ENCODE results near the gene SERPINE3.

Gene SERPINE3

DNA sequence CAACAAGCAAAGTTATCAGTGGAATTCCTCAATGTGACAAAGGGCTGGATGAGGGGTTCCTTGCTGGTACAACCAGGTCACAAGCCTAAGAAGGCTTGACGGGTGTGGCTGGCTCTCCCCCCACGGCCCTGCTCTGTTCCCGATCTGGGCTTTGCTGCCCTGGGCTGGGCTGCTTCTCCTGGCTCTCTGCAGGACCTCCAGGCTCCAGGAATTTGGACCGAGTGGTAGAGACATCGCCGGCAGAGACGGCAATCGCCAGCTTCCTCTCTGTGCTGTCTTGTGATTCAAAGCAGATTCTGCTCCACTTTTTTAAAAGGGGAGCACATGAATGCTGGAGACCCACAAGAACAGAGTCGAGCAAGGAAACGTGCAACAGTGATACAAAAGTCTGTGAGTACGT is at the start of gene SERPINE3:
SERPINE3 (plus strand) TSS at position 338 of the 400 bp plus-strand sequence. CDS start 1,401 bp downstream, outside the sequence.
- Histone ChIP-seq H3K36me3 (ENCODE audit: control insufficient read depth, low read depth, low read length) (no peaks in the 10 kb centered on the region), H3K9ac (ENCODE audit: low read length) (no peak within 1 kb of the TSS), H3K9me3 (ENCODE audit: control insufficient read depth, low read depth, low read length) (no peaks in the 10 kb centered on the region), H3K27me3 (ENCODE audit: control insufficient read depth, insufficient read depth, low read length) (no peaks in the 10 kb centered on the region), H3K4me3 (ENCODE audit: low read length) (no peak within 1 kb of the TSS), H3K27ac (ENCODE audit: low read length) (no peak within 1 kb of the TSS), H3K4me1 (ENCODE audit: control insufficient read depth, low read depth, low read length) (peaks cover 5% of the 10 kb centered on the region)

DNA sequence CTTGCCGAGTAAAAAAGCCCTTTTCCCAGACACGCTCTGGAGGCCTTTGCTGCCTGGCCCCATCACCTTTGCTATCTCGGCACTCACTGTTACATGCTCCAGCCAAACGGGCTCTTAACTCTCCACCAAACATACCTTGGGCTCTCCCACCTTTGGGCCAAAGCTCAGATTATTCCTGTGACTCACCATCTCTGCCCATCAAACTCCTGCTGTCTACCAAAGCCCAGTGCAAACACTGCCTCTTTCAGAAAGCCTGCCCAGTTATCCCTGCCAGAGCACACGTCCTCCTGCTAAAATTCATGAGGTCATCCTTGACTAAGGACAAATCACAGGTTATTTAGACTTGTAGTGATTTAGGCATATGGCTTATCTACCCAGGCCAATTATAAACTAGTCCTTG is 48.1 kb upstream of the SERPINE3 start:
- H3K9ac ChIP-seq (ENCODE audit: low read length), result no peak overlapping the region
- peaks cover 12% of the 10 kb centered on the region for H3K4me1 ChIP-seq (ENCODE audit: control insufficient read depth, low read depth, low read length)
- H3K27ac ChIP-seq (ENCODE audit: low read length), result no peak overlapping the region
- no peak overlapping the region for H3K4me3 ChIP-seq (ENCODE audit: low read length)
- H3K36me3 ChIP-seq (ENCODE audit: control insufficient read depth, low read depth, low read length), result no peaks in the 10 kb centered on the region
- H3K9me3 ChIP-seq (ENCODE audit: control insufficient read depth, low read depth, low read length), result no peaks in the 10 kb centered on the region
- no peaks in the 10 kb centered on the region for H3K27me3 ChIP-seq (ENCODE audit: control insufficient read depth, insufficient read depth, low read length)

DNA sequence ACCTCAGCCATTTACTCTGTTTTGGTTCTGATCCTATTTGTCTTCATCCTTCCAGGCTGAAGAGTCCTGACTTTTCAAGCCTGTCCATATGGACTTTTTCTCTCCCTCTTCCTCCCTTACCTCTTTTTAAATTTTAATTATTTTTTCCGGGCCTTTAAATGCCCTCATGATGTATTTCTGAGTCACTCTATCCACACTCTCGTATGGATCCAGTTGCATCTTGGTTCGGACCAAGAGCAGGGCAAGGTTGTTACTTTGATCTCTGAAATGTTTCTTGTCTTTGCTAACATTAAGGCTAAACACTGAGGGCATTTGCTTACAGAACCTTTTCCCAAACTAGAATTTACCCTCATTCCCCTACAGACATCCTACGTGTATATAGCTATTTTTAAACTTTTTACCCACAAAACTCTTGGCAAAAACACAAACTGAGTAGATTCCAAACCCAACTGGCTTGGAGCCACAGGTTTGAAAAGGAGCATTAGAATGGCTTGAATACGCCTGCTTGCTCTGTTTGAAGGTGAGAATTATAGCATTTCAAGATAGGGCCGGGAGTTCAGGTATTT is 47.4 kb upstream of the SERPINE3 start:
- no peak overlapping the region for H3K9ac ChIP-seq (ENCODE audit: low read length)
- H3K4me1 ChIP-seq (ENCODE audit: control insufficient read depth, low read depth, low read length), result peaks cover 16% of the 10 kb centered on the region
- no peaks in the 10 kb centered on the region for H3K36me3 ChIP-seq (ENCODE audit: control insufficient read depth, low read depth, low read length)
- H3K27ac ChIP-seq (ENCODE audit: low read length), result no peak overlapping the region
- no peaks in the 10 kb centered on the region for H3K27me3 ChIP-seq (ENCODE audit: control insufficient read depth, insufficient read depth, low read length)
- H3K4me3 ChIP-seq (ENCODE audit: low read length), result no peak overlapping the region
- no peaks in the 10 kb centered on the region for H3K9me3 ChIP-seq (ENCODE audit: control insufficient read depth, low read depth, low read length)

DNA sequence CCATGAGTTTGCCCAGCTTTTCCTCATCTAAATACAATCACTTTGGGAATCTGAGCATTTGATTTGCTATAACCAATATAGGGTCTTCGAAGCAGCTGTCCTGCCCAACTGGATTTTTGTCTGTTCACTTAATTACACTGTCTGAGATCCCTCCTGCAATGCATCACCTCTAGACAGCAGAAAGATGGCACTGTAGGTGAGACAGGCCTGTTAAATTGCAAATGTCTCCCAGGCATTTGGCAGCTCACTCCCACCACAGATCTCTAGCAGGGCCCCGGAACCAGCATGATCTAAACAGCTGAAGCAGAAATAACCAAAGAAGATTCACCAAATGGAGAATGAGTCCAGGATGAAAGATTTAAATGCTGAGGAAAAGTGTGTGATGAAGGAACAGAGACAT is 41.9 kb upstream of the SERPINE3 start:
- H3K27me3 ChIP-seq (ENCODE audit: control insufficient read depth, insufficient read depth, low read length), result no peaks in the 10 kb centered on the region
- no peaks in the 10 kb centered on the region for H3K36me3 ChIP-seq (ENCODE audit: control insufficient read depth, low read depth, low read length)
- H3K4me3 ChIP-seq (ENCODE audit: low read length), result no peak overlapping the region
- no peak overlapping the region for H3K27ac ChIP-seq (ENCODE audit: low read length)
- no peak overlapping the region for H3K9ac ChIP-seq (ENCODE audit: low read length)
- H3K9me3 ChIP-seq (ENCODE audit: control insufficient read depth, low read depth, low read length), result no peaks in the 10 kb centered on the region
- H3K4me1 ChIP-seq (ENCODE audit: control insufficient read depth, low read depth, low read length), result peaks cover 16% of the 10 kb centered on the region

DNA sequence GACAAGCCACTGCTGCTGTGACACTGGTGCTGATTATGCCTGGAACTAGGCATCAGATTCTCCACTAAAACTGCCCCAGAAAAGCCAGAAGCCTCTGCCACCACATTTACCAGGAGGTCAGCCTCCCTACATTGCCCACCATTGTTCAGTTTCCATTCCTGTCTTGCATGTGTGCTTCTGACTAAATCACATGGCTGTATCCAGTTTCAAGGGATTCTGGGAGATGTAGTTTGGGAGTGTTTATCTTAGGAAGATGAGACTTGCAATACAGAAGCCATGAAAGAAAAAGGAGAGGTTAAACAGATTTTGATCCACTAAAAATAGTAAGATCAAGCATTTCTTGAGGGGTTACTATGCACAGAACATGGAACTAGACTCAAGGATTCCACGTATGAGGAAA is 40.7 kb upstream of the SERPINE3 start:
- H3K4me1 ChIP-seq (ENCODE audit: control insufficient read depth, low read depth, low read length), result peaks cover 28% of the 10 kb centered on the region
- H3K9me3 ChIP-seq (ENCODE audit: control insufficient read depth, low read depth, low read length), result no peaks in the 10 kb centered on the region
- no peak overlapping the region for H3K9ac ChIP-seq (ENCODE audit: low read length)
- no peaks in the 10 kb centered on the region for H3K36me3 ChIP-seq (ENCODE audit: control insufficient read depth, low read depth, low read length)
- H3K27me3 ChIP-seq (ENCODE audit: control insufficient read depth, insufficient read depth, low read length), result no peaks in the 10 kb centered on the region
- no peak overlapping the region for H3K4me3 ChIP-seq (ENCODE audit: low read length)
- H3K27ac ChIP-seq (ENCODE audit: low read length), result no peak overlapping the region

DNA sequence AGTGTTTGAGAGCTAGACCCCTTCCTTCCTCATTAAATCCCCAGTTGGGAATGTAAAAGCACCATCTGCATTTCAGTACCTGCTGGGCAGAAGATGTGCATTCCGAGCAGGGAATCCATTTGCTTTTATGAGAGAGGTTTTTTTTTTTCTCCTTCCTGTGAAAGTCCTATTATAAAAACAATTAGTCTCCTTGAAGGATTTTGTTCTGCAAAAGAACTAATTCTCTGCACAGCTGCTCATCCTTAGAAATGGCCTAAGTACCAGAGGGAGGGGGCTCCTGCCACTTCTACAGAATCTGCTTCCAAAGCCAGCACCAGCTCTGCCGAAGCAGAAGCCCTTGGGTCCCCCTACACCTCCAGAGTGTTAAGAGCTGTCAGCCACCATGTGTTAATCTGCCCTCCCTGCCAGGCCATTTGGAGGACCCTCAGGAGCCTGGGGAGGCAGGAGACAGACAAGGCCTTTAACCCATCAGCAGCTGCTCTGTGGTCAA is 36.4 kb upstream of the SERPINE3 start:
- Histone ChIP-seq H3K4me1 (ENCODE audit: control insufficient read depth, low read depth, low read length) (peaks cover 36% of the 10 kb centered on the region), H3K4me3 (ENCODE audit: low read length) (peak overlapping the region; percentile 28), H3K36me3 (ENCODE audit: control insufficient read depth, low read depth, low read length) (no peaks in the 10 kb centered on the region), H3K27ac (ENCODE audit: low read length) (peak overlapping the region; percentile 76), H3K9ac (ENCODE audit: low read length) (no peak overlapping the region), H3K9me3 (ENCODE audit: control insufficient read depth, low read depth, low read length) (no peaks in the 10 kb centered on the region), H3K27me3 (ENCODE audit: control insufficient read depth, insufficient read depth, low read length) (no peaks in the 10 kb centered on the region)

DNA sequence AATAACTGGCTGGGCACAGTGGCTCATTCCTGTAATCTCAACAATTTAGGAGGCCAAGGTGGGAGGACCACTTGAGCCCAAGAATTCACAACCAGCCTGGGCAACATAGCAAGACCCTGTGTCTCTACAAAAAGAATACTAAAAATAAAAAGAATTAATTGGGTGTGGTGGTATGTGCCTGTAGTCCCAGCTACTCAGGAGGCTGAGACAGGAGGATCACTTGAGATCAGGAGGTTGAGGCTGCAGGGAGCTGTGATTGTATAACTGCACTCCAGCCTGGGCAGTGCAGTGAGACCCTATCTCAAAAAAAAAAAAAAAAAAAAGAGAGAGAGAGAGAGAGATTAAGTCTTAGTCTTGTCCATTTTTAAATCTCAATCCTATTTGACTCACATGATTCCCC is 35.6 kb upstream of the SERPINE3 start:
- Histone ChIP-seq H3K27me3 (ENCODE audit: control insufficient read depth, insufficient read depth, low read length) (no peaks in the 10 kb centered on the region), H3K9ac (ENCODE audit: low read length) (no peak overlapping the region), H3K27ac (ENCODE audit: low read length) (peak overlapping the region; percentile 76), H3K9me3 (ENCODE audit: control insufficient read depth, low read depth, low read length) (no peaks in the 10 kb centered on the region), H3K36me3 (ENCODE audit: control insufficient read depth, low read depth, low read length) (no peaks in the 10 kb centered on the region), H3K4me1 (ENCODE audit: control insufficient read depth, low read depth, low read length) (peaks cover 40% of the 10 kb centered on the region), H3K4me3 (ENCODE audit: low read length) (no peak overlapping the region)

DNA sequence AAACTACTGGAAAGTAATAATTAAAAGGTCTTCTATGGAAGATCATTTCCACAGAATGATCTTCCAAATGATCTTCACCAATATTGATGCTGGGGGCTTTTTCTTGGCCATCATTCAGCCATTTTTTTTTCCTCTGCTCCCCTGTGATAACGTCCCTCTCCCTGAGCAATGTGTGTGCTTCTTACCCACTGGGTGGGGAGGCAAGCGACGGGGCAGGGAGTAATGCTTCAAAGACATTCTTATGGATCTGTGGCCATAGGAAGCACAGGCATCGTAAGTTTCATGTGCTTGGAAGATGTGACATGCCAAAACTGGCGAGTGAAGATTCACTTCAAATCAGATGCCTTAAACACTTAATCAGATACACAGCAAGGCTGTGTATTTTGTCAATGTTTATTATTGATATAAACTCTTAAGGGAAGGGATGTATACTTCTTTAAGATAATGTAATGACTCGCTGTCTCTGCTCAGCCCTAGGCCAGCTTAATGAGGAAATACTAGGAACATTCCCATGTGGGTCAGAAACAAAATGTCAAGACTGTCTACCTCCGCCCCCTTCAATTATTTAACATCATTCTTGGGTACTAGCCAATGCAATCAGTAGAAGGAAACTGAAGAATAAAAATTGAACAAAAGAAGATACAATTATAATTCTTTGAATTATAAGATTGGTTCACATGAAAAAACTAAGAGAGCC is 34.1 kb upstream of the SERPINE3 start:
- Histone ChIP-seq H3K36me3 (ENCODE audit: control insufficient read depth, low read depth, low read length) (no peaks in the 10 kb centered on the region), H3K27ac (ENCODE audit: low read length) (peak overlapping the region; percentile 76), H3K4me1 (ENCODE audit: control insufficient read depth, low read depth, low read length) (peaks cover 45% of the 10 kb centered on the region), H3K4me3 (ENCODE audit: low read length) (no peak overlapping the region), H3K9ac (ENCODE audit: low read length) (peak overlapping the region; percentile 3), H3K9me3 (ENCODE audit: control insufficient read depth, low read depth, low read length) (no peaks in the 10 kb centered on the region), H3K27me3 (ENCODE audit: control insufficient read depth, insufficient read depth, low read length) (no peaks in the 10 kb centered on the region)

DNA sequence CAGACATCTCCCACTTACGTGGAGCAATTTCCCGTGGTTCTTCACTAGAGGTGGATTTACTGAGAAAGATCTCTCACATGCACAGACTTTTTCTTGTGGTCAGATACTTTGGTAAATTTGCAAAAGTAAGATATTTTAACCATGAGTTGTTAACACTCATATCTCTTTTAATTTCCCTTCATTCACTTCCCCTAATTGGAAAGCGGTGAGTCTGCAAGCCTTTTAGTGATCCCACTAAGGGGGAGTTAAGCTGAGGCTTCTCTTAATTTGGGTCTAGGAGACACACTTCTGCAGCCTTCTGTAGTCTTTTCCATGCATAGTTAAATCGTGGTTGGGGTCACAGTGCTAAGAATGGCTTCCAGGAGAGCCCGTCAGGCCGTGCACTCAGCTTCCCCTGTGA is 30.7 kb upstream of the SERPINE3 start:
- peaks cover 28% of the 10 kb centered on the region for H3K4me1 ChIP-seq (ENCODE audit: control insufficient read depth, low read depth, low read length)
- H3K4me3 ChIP-seq (ENCODE audit: low read length), result no peak overlapping the region
- H3K9me3 ChIP-seq (ENCODE audit: control insufficient read depth, low read depth, low read length), result no peaks in the 10 kb centered on the region
- H3K9ac ChIP-seq (ENCODE audit: low read length), result no peak overlapping the region
- no peaks in the 10 kb centered on the region for H3K36me3 ChIP-seq (ENCODE audit: control insufficient read depth, low read depth, low read length)
- H3K27ac ChIP-seq (ENCODE audit: low read length), result no peak overlapping the region
- H3K27me3 ChIP-seq (ENCODE audit: control insufficient read depth, insufficient read depth, low read length), result no peaks in the 10 kb centered on the region

DNA sequence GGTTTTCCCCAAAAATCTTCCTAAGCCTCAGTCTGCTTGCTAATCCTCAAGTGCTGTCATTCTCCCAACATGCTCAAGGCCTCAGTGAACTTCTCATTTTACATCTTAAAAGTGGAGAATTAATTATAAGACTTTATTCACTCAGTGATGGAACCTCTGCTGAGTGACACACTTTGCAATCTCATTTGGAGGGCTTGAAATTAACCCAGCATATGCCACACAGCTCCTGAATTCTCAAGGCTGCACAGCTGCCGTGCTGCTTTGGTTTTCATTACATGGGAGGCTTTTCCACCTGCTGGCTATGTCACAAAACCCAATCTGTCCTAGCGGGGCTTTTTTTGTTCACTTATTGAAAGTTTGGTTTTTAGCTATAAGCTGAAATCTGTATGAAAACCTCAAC is 28.3 kb upstream of the SERPINE3 start:
- no peak overlapping the region for H3K9ac ChIP-seq (ENCODE audit: low read length)
- H3K27me3 ChIP-seq (ENCODE audit: control insufficient read depth, insufficient read depth, low read length), result no peaks in the 10 kb centered on the region
- H3K9me3 ChIP-seq (ENCODE audit: control insufficient read depth, low read depth, low read length), result no peaks in the 10 kb centered on the region
- no peak overlapping the region for H3K4me3 ChIP-seq (ENCODE audit: low read length)
- H3K36me3 ChIP-seq (ENCODE audit: control insufficient read depth, low read depth, low read length), result no peaks in the 10 kb centered on the region
- H3K27ac ChIP-seq (ENCODE audit: low read length), result no peak overlapping the region
- peaks cover 20% of the 10 kb centered on the region for H3K4me1 ChIP-seq (ENCODE audit: control insufficient read depth, low read depth, low read length)

DNA sequence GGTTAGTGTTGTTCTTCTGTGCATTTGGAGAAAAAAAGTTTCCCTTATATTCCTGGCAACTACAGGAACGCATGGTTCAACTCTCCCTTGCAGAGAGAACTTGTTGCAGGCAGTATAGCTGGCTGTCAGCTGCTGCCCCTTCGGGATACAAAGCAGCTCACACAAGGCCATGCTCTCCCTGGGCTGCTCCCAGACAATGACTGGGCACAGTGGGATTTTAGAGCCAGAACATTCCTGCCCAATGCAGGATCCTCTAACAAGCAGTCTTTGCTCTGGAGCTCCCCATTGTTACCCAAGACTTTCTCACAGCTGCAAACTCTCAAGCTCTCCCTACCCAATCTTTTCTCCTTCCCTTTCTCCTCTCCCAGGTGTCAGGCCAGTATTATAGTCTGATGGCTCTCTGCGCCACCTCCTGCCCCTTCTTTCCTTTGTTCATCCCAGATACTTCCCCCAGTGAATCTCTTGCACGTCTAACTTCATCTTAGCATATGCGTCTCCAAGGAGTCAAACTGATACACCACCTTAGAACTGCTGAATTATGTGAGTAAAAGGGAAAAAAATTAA is 27.5 kb upstream of the SERPINE3 start:
- Histone ChIP-seq H3K4me1 (ENCODE audit: control insufficient read depth, low read depth, low read length) (peaks cover 20% of the 10 kb centered on the region), H3K27ac (ENCODE audit: low read length) (no peak overlapping the region), H3K27me3 (ENCODE audit: control insufficient read depth, insufficient read depth, low read length) (no peaks in the 10 kb centered on the region), H3K9me3 (ENCODE audit: control insufficient read depth, low read depth, low read length) (no peaks in the 10 kb centered on the region), H3K36me3 (ENCODE audit: control insufficient read depth, low read depth, low read length) (no peaks in the 10 kb centered on the region), H3K9ac (ENCODE audit: low read length) (no peak overlapping the region), H3K4me3 (ENCODE audit: low read length) (no peak overlapping the region)

DNA sequence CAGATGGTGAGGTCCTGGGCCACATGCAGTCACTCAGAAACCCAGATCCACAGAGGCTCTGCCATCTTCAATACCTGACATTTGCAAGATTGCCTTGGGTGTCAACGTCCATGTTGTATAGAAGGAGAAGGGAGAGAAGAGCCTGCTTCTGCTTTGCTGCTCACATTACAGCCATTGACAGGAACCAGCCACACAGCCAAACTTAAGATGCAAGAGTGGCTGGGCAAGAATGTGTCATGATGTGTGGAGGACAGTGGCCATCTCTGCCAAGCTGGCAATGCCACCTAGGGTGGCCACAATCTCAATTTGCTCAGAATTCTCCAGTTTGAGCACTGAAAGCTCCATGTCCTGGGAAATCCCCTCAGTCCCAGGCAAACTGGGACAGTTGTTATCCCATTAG is 25.9 kb upstream of the SERPINE3 start:
- no peak overlapping the region for H3K9ac ChIP-seq (ENCODE audit: low read length)
- H3K36me3 ChIP-seq (ENCODE audit: control insufficient read depth, low read depth, low read length), result no peaks in the 10 kb centered on the region
- no peaks in the 10 kb centered on the region for H3K9me3 ChIP-seq (ENCODE audit: control insufficient read depth, low read depth, low read length)
- H3K4me1 ChIP-seq (ENCODE audit: control insufficient read depth, low read depth, low read length), result peaks cover 18% of the 10 kb centered on the region
- H3K27me3 ChIP-seq (ENCODE audit: control insufficient read depth, insufficient read depth, low read length), result no peaks in the 10 kb centered on the region
- no peak overlapping the region for H3K4me3 ChIP-seq (ENCODE audit: low read length)
- no peak overlapping the region for H3K27ac ChIP-seq (ENCODE audit: low read length)
